Activated gamma-delta T cell treated with Interleukin-2 at 50 U/mL for 16 hours (primary cell): ENCODE results near the gene AXIN1.
"Not testable (repeated sequence)": the region's sequence is repeated elsewhere in the genome, so short reads cannot be mapped to it uniquely, and the experiment has no call there.

ENCODE experiments used
- DNase-seq: peaks from one replicate; pipeline ENCODE4 v3.0.0-alpha.2; 2020

Gene AXIN1

DNA sequence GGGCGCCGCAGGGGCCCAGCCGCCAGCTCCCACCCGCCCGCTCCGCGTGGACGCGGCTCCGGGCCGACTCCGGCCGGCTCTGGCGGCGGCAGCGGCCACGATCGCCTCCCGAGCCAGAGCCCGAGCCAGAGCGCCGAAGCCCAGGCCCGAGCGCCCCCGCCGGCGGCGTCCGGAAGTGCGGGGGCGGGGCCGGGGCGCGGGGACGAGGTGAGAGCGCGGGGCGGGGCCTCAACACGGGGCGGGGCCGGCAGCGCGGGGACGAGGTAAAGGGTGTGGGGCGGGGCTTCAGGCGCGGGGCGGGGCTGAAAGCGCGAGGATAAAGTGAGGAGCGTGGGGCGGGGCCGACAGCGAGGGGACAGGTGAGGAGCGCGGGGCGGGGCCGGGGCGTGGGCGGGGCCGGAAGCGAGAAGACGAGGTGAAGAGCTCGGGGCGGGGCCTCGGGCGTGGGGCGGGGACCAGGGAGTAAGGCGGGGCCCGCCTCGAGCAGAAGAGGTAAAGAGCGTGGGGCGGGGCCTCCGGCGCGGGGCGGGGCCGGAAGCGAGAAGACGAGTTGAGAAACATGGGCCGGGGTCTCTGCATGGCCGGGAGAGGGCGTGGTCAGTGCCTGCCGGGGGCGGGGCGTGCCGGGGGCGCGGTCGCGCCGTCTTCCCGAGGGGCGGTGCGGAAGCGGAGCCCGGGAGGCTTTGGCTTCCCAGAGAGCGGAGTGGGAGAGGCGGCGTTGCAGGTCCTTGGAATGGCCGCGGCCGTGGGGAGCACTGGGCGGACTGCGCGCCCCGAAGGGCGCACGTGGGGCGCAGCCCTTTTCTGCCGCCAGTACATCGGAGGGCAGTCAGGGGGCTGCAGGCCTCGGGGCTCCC lies at the start of gene AXIN1:
AXIN1 (minus strand) TSS at position 177 of the 857 bp plus-strand sequence. CDS start 5,698 bp downstream, outside the sequence.
- peak; percentile 100 for DNase-seq

DNA sequence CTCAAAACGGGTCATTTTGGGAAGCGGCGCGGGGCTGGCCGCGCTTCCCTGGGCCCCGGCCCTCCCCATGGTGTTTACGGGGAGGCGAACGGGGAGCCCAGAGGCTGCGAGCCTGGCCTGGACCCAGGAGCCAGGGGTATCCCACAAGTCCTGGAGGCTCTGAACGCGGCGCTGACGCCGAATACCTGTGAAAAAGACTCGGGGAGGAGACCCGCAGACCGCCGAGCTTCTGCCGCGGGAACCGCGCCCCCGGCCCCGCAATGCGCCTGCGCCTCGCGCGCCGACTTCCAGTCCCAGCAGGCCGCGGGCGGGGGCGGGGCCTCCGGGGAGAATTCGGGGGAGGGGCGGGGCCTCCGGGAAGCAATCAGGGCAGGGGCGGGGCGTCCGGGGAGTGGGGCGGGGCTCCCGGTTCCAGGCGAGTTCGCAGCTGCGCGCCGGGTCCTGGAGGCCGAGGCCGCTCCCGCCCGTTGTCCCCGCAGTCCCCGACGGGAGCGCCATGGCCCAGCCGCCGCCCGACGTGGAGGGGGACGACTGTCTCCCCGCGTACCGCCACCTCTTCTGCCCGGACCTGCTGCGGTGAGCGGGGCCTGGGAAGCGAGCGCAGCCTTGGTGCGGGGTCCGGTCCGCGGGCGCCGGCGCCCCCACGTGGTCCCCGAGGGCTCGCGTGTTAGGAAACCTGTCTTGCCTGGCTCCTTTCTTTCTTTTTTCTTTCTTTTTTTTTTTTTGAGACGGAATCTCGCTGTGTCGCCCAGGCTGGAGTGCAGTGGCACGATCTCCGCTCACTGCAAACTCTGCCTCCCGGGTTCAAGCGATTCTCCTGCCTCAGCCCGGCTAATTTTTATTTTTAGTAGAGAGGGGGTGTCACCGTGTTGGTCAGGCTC lies 49.2 kb upstream of the AXIN1 start, which contains the start of gene DECR2:
DECR2 (plus strand) TSS at position 418 of the 881 bp plus-strand sequence; CDS start at position 497, 79 bp downstream.
- DNase-seq: peak; percentile 99

DNA sequence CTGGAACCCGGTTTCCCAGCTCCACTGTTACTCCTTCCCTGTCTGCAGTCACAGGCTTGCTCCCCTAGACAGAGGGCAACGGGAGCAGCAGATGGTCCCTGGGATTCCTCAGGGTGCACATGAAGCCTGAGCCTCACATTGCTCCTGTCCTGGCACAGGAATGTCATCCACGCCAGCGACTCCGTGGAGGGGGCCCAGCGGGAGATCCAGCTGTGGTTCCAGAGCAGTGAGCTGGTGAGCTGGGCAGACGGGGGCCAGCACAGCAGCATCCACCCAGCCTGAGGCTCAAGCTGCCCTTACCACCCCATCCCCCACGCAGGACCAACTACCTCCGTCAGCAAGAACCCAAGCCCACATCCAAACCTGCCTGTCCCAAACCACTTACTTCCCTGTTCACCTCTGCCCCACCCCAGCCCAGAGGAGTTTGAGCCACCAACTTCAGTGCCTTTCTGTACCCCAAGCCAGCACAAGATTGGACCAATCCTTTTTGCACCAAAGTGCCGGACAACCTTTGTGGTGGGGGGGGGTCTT lies 47.6 kb upstream of the AXIN1 start:
- no peak for DNase-seq

DNA sequence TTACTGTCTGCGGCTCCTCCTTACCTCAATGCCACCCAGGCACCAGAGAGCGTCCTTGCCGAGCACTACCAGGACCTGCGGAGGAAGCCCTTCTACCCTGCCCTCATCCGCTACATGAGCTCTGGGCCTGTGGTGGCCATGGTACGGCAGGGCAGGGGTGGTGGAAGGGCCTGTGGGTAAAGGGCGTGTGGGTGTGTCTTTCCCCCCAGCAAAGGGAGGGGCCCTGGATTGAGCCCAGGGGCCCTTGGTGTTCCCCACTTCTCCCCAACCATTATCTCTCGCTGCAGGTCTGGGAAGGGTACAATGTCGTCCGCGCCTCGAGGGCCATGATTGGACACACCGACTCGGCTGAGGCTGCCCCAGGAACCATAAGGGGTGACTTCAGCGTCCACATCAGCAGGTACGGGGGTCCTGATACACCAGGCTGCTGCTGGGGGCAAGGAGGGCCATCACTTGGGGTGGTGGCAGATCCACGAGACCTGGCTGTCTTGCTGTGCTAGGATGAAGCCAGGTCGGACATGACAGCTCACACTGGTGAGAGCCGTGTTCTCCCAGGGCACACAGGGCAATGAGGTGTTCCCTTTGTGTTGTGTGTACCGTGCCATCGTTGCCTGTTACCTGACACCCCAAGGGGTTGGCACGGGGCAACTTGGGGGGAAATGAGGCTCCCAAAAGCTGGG lies 47.0 kb upstream of the AXIN1 start:
- DNase-seq: no peak

- DNase-seq: no peak
Measured at GRCh38 chr16:398561-399339, 46.2 kb upstream of the AXIN1 start.

GRCh38 chr16:397736-398332 lies 45.3 kb upstream of the AXIN1 start:
- DNase-seq: no peak

DNA sequence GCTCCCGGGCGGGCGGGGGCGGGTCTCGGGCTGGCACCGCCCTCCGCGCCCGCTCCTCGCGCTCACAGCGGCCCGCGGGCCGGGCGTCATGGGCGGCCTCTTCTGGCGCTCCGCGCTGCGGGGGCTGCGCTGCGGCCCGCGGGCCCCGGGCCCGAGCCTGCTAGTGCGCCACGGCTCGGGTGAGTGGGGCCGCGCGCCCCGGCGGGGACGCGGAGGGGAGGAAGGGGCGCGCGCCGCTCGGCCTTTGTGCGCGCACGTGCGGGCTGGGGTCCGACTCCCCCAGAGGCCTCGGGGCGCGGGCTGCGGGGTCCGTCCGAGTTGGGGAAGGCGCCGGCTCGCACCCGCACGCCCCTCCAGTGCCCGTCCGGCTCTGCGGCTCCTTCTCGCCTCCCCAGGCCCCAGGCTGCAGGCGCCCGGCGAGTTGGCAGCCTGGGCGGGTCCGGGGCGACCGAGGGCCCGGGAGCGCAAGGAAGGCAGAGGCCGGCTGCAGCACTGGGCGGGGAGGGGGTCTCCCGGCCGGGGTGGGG lies 44.7 kb upstream of the AXIN1 start, which contains the start of gene NME4:
NME4 (plus strand) TSS at position 65 of the 527 bp plus-strand sequence; CDS start at position 89, 24 bp downstream.
- DNase-seq: no peak

GRCh38 chr16:396605-397004 lies 44.1 kb upstream of the AXIN1 start:
- no peak for DNase-seq

DNA sequence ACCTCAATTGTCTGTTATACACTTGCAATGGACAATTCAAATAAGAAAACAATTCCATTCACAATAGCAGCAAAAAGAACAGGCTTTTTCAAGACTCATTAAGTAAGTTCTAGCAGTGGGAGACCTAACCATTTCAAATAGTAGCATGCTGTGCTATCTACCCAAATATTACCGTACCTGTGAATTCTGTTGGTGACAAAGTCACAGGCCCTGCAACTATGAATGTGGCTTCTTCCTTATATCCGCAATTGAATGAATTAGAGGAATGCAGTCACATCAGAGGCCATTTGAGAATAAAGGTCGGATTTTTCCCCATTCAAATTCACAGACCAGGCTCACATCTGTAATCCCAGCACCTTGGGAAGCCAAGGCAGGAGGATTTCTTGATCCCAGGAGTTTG lies 43.7 kb upstream of the AXIN1 start:
- no peak for DNase-seq

DNA sequence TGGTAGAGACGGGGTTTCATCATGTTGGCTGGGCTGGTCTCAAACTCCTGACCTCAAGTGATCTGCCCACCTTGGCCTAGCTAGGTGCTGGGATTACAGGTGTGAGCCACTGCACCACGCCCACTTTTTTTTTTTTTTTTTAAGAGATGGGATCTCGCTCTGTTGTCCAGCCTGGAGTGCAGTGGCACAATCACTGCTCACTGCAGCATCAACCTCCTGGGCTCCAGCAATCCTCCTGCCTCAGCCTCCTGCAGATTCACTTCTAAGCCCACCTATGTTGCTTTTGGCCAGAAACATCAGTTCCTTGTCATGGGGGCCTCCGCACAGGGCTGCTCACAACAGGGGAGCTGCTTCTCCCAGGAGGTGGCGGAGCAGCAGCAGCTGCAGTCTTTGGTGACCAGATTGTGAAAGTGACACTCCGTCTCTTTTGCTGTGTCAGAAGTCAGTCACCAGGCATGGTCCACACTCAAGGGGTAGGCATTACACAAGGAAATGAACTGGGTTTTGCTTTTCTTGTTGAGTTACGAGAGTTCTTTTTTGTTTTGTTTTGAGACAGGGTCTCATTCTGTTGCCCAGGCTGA lies 40.0 kb upstream of the AXIN1 start:
- peak; percentile 53 for DNase-seq

GRCh38 chr16:391885-392335 lies 39.4 kb upstream of the AXIN1 start:
- DNase-seq: peak; percentile 83

DNA sequence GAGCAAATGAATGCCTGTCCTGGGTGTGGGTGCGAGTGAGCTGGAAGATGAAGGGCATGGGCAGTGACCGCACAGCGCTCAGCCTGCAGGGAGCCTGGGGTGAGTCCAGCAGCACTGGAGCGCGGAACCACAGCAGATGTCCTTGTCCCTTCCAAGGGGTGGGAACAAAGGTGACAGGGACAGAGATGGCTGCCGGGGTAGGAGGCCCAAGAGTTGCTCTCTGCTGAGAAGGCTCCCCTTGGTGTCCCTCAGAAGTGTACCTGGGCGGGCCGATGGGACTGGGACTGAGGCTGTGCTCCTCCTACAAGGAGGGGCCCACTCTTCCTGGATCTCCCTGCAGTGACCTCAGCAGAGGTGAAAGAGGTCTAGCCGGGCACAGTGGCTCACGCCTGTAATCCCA lies 36.8 kb upstream of the AXIN1 start:
- DNase-seq: no peak

DNA sequence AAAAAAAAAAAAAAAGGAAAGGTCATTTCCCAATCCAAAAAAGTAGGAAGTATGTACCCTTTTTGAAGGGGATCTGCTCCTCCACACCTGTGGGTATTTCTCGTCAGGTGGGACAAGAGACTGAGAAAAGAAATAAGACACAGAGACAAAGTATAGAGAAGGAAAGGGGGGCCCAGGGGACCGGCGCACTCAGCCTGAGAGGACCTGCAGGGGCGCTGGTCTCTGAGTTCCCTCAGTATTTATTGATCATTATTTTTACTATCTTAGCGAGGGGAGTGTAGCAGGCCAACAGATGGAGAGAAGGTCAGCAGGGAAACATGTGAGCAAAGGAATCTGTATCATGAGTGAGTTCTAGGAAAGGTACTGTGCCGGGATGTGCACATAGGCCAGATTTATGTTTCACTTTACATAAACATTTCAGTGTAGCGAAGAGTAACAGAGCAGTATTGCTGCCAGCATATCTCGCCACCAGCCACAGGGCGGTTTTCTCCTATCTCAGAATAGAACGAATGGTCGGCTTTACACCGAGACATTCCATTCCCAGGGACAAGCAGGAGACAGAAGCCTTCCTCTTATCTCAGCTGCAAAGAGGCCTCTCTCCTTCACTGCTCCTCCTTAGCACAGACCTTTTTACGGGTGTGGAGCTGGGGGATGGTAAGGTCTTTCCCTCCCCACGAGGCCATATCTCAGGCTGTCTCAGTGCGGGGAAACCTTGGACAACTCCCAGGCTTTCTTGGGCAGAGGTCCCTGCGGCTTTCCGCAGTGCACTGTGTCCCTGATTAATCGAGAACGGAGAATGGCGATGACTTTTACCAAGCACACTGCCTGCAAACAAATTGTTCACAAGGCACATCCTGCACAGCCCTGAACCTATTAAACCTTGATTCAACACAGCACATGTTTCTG lies 35.5 kb upstream of the AXIN1 start:
- DNase-seq: not testable (repeated sequence)

- DNase-seq: no peak
Measured at GRCh38 chr16:386641-387156, 34.2 kb upstream of the AXIN1 start.

DNA sequence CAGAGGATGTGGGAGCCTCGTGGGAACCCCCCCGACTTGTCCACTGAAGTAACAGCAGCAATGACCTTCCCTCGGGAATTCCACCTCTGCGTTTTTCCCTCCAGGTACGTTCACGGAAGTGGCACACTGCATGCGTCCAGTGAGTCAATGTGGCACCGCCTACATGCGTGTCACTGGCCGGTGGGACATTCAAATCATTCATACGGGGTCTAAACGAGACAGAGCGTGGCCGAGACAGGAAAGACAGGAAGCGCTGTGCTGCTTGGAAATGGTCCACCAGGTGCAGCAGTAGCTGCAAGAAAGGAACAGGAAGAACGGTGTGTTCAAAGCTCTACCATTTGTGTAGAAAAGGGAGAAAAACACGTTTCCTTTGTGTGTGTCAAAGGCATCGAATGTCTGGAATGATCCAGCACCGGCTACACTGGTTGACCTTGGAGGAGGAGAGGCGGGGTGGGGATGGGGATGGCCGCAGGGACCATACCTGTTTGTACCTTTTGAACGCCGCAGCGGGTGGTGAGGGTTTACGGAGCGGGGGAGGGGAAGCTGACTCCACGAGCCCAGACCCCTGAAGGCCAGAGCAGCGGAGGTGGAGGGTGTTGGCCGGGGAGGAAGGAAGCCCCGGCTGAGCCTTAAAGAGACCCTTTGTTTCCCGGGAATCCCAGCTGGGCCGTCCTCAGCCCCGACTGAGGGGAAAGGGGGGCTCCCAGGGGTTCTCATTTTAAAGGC lies 31.0 kb upstream of the AXIN1 start:
- DNase-seq: peak; percentile 36

DNA sequence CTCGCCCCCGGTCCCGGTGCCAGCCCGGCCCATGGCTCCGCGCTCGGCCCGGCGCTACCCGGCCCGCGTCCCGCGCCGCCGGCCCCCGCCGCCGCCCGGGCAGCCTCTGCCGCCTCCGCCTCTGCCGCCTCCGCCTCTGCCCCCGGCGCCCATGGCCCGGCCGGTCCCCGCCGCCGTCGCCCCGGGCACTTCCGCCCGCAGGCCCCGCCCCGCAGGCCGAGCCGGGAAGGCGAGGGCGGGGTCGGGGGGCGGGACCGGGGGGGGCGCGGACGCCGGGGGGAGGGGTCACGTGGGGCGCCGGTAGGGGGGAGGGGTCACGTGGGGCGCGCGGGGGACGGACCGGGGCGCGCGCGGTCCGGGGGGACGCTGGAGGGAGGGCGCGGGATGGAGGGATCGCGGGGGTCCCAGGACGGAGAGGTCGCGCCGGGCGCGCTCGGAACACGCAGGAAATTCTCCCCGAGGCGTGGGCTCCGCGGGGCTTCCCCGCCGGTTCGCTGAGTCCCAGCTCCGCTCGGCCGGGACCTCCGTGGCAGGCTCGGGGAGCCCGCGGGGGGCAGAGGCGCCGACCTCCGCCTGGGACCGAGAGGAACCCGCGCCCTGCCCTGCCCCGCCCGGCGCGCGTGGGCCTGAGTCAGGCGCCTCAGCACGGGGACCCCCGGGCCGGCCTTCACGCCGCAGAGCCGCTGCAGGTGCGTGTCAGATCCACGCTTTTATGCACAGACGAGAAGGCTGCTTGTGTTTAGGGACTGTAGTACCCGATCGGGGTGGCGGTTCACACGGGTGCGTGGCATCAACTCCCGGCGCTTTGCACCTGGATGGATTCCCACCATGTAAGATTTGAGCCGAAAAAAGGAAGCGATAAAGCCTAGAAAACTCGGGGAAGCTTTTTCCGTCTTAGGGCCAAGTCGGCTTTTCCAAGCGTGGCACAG lies 29.5 kb upstream of the AXIN1 start, which contains the start of gene PGAP6:
PGAP6 (minus strand) TSS at position 190 of the 929 bp plus-strand sequence; CDS start at position 33, 157 bp downstream.
- peak; percentile 59 for DNase-seq
